HL-60 (cell line): ENCODE measurements around the gene MRPL23.

Source experiments
- DNase-seq, 2 experiments: peaks; one replicate each; pipeline ENCODE4 v3.0.0-alpha.2; 2010 to 2020; ENCODE audit warnings: low read depth in 1 of 2, low spot score in 1 of 2
- H3K27ac ChIP-seq: fragments of 250-450 bp; sonication (Bioruptor Pico); replicated peaks from 2 replicates; pipeline ENCODE4 v1.5.1; 2020; ENCODE audit warnings: mild to moderate bottlenecking, moderate library complexity
- H3K27me3 ChIP-seq: fragments of 250-450 bp; sonication (Bioruptor Pico); 2 replicates; pipeline ENCODE4 v1.5.1; 2021; ENCODE audit warnings: mild to moderate bottlenecking, moderate library complexity; ENCODE audit not compliant: insufficient read depth, poor library complexity, severe bottlenecking
- H3K4me3 ChIP-seq: replicated peaks from 2 replicates; pipeline ENCODE4 v1.5.1; 2011; ENCODE audit warnings: mild to moderate bottlenecking, control low read depth, low read length; ENCODE audit not compliant: insufficient read depth
- GABPA ChIP-seq: IDR thresholded peaks from 2 replicates; pipeline ENCODE4 v1.6.1; 2012; ENCODE audit warnings: low read depth
- POLR2AphosphoS5 ChIP-seq: IDR thresholded peaks from 2 replicates; pipeline ENCODE4 v1.6.1; 2012; ENCODE audit warnings: low read depth
- SPI1 ChIP-seq: IDR thresholded peaks from 2 replicates; pipeline ENCODE4 v1.6.1; 2012; ENCODE audit warnings: low read depth, mild to moderate bottlenecking, borderline replicate concordance
- TF ChIP-seq, protein P1 (sequence below): IDR thresholded peaks from 2 replicates; pipeline ENCODE4 v1.6.1; 2012; ENCODE audit warnings: low read depth; ENCODE audit not compliant: insufficient replicate concordance
- TF ChIP-seq, protein P2 (sequence below): IDR thresholded peaks from one replicate; pipeline ENCODE4 v1.5.1; 2011; ENCODE audit warnings: low read length, control low read depth, inconsistent platforms; ENCODE audit not compliant: insufficient read depth

MRPL23 gene

DNA sequence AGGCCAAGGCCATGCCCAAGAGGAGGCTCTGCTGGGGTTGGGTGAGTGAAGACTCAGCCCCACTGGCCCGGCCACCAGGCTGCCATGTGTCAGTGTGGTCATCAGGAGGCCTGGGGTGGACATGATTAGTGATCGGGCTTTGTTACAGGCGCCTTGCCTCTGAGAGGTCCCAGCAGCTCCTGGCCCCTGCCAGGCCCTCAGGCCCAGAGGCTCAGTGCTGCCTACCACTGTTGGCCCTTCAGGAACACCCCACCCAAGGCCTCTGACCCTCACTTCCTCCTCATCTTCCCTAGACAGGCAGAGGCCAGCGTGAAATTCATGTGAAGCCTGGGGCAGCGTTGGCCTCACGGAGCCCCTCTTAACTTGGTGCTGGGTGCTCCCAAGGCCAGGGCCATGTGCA is 2.2 kb downstream of the MRPL23 start:
- no peak overlapping the region for H3K27ac ChIP-seq
- no peak for DNase-seq
- H3K4me3 ChIP-seq = no peak overlapping the region
- TF ChIP-seq GABPA (no peak), POLR2AphosphoS5 (no peak), SPI1 (no peak)
- TF ChIP-seq, protein P1, sequence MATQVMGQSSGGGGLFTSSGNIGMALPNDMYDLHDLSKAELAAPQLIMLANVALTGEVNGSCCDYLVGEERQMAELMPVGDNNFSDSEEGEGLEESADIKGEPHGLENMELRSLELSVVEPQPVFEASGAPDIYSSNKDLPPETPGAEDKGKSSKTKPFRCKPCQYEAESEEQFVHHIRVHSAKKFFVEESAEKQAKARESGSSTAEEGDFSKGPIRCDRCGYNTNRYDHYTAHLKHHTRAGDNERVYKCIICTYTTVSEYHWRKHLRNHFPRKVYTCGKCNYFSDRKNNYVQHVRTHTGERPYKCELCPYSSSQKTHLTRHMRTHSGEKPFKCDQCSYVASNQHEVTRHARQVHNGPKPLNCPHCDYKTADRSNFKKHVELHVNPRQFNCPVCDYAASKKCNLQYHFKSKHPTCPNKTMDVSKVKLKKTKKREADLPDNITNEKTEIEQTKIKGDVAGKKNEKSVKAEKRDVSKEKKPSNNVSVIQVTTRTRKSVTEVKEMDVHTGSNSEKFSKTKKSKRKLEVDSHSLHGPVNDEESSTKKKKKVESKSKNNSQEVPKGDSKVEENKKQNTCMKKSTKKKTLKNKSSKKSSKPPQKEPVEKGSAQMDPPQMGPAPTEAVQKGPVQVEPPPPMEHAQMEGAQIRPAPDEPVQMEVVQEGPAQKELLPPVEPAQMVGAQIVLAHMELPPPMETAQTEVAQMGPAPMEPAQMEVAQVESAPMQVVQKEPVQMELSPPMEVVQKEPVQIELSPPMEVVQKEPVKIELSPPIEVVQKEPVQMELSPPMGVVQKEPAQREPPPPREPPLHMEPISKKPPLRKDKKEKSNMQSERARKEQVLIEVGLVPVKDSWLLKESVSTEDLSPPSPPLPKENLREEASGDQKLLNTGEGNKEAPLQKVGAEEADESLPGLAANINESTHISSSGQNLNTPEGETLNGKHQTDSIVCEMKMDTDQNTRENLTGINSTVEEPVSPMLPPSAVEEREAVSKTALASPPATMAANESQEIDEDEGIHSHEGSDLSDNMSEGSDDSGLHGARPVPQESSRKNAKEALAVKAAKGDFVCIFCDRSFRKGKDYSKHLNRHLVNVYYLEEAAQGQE = no peak
- TF ChIP-seq, protein P2, sequence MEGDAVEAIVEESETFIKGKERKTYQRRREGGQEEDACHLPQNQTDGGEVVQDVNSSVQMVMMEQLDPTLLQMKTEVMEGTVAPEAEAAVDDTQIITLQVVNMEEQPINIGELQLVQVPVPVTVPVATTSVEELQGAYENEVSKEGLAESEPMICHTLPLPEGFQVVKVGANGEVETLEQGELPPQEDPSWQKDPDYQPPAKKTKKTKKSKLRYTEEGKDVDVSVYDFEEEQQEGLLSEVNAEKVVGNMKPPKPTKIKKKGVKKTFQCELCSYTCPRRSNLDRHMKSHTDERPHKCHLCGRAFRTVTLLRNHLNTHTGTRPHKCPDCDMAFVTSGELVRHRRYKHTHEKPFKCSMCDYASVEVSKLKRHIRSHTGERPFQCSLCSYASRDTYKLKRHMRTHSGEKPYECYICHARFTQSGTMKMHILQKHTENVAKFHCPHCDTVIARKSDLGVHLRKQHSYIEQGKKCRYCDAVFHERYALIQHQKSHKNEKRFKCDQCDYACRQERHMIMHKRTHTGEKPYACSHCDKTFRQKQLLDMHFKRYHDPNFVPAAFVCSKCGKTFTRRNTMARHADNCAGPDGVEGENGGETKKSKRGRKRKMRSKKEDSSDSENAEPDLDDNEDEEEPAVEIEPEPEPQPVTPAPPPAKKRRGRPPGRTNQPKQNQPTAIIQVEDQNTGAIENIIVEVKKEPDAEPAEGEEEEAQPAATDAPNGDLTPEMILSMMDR = no peak
- no peaks in the 10 kb centered on the region for H3K27me3 ChIP-seq

DNA sequence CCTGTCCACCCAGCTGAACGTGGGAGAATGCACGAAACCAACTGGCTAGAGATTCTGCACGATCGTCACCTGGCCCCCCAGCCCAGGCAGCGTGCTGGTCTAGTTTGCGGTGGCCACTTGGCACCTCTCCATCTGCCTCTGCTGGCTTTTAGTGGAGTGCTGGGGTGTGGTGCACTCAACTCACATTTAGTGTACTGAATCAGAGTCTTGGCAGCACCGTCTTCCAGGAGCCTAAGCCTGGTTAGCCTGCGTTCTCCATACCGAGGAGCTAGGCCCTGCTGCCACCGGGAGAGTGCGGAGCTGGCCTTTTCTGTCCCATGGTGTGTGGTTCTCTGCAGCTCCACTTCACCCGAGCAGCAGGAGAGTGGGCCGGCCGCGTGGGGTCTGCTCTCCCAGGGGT is 2.8 kb downstream of the MRPL23 start:
- H3K27me3 ChIP-seq = no peaks in the 10 kb centered on the region
- DNase-seq = no peak
- H3K27ac ChIP-seq = no peak overlapping the region
- H3K4me3 ChIP-seq = no peak overlapping the region
- TF ChIP-seq SPI1 = no peak
- TF ChIP-seq GABPA = no peak
- no peak for TF ChIP-seq POLR2AphosphoS5
- TF ChIP-seq, protein P2 = no peak
- TF ChIP-seq, protein P1 = no peak

DNA sequence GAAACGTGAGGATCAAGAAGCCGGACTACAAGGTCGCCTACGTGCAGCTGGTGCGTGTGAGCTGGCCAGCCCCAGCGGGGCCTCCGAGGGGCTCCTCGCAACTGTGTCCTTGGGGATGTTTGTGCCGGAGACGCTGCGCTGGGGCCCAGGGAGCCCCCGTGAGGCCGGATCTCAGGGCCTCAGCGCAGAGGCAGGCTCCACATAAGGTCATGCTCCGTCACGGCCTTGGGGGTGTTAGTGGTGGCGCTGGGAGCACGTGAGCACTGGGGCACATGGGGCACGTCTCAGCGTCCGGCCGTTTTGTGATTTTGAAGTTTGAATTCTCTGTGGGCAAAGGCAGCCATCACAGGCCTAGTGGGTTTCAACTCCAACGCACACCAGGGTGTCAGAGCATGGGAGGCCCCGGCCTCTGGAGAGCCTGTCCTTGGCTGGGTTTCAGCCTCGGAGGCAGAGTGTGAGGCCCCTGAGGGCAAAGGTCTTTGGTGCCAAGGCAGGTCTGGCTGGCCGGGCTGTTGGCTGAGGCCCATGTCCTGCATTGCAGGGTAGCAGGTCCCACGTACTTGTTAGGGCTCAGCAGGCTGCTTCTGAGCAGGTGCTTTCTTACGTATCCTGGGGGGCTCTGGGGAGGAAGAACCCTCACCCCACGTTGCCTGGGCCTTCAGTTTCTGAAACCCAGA is 5.8 kb downstream of the MRPL23 start:
- no peak overlapping the region for H3K4me3 ChIP-seq

More for the DNA sequence above, 5.8 kb downstream of the MRPL23 start:
- Histone ChIP-seq H3K27ac (no peak overlapping the region), H3K27me3 (no peaks in the 10 kb centered on the region)
- DNase-seq = no peak
- TF ChIP-seq GABPA (no peak), SPI1 (no peak), POLR2AphosphoS5 (no peak)
- TF ChIP-seq, protein P1 = no peak
